Activated naive CD8-positive, alpha-beta T cell treated with anti-CD3 and anti-CD28 coated beads, Interleukin-2, amount 50 U/mL, for 24 hours (primary cell): ENCODE results near the gene ADAMTS17.

Experiments used
- ATAC-seq: fragments of 150-1000 bp; cut with Tn5 transposase; one replicate; pipeline ENCODE4 v1.10.0; 2021
- DNase-seq: peaks from one replicate; pipeline ENCODE4 v3.0.0; 2021
- H3K27ac Mint-ChIP-seq: one replicate; pipeline ENCODE4 v1.8.0; 2021; ENCODE audit warnings: mild to moderate bottlenecking, mixed read lengths
- H3K27me3 Mint-ChIP-seq: one replicate; pipeline ENCODE4 v1.8.0; 2021; ENCODE audit warnings: mixed read lengths
- H3K36me3 Mint-ChIP-seq: one replicate; pipeline ENCODE4 v1.8.0; 2021; ENCODE audit warnings: low read depth, mixed read lengths
- H3K4me1 Mint-ChIP-seq: one replicate; pipeline ENCODE4 v1.8.0; 2021; ENCODE audit warnings: mixed read lengths
- H3K4me3 Mint-ChIP-seq: one replicate; pipeline ENCODE4 v1.8.0; 2021; ENCODE audit warnings: mild to moderate bottlenecking, moderate library complexity, mixed read lengths
- H3K9me3 Mint-ChIP-seq: one replicate; pipeline ENCODE4 v1.8.0; 2021; ENCODE audit warnings: mixed read lengths

The ADAMTS17 gene

DNA sequence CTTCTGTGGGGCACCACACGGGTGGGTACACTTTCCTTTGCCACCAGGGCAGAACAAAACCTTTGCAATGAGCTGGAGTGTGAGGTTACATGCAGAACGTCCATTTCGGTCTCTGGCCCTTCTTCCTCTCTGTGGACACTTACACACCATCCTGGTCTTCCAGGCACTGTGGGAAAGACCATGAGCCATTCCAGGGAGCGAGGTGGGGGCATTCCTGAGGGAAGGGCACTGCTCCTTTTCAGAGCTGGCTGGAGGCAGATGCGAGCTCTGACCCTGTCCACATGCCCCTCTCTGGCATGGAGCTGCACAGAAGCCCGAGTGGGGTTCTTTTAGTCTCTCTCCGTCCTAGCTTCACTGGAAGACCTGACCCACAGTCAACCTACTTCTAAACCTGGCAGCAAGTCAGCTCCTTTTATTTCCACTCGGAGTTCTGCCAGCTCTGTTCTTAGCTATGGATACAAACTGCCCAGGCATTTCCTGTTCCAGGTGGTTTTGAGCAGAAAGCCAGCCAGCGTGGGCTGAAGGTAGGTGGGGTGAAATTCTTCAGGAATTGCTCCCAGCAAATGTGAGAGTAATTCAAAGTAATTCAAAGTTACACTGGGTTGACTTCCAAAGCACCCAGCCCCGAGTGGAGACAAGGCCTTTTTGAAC is 281.4 kb downstream of the ADAMTS17 start:
- Mint-ChIP-seq H3K36me3 (no peaks in the 10 kb centered on the region), H3K4me3 (no peak overlapping the region), H3K4me1 (no peaks in the 10 kb centered on the region), H3K27ac (no peak overlapping the region), H3K27me3 (no peaks in the 10 kb centered on the region), H3K9me3 (no peaks in the 10 kb centered on the region)
- DNase-seq (no peak), ATAC-seq (no peak)

GRCh38 chr15:100059521-100059920 is 282.3 kb downstream of the ADAMTS17 start:
- no peak overlapping the region for H3K4me3 Mint-ChIP-seq
- DNase-seq (no peak), ATAC-seq (no peak)

GRCh38 chr15:100059094-100059493 is 282.7 kb downstream of the ADAMTS17 start:
- Mint-ChIP-seq H3K9me3 (no peaks in the 10 kb centered on the region), H3K36me3 (no peaks in the 10 kb centered on the region), H3K27ac (no peak overlapping the region), H3K27me3 (no peaks in the 10 kb centered on the region), H3K4me3 (no peak overlapping the region), H3K4me1 (no peaks in the 10 kb centered on the region)
- DNase-seq (no peak), ATAC-seq (no peak)

More at GRCh38 chr15:100059521-100059920, 282.3 kb downstream of the ADAMTS17 start:
- no peaks in the 10 kb centered on the region for H3K27me3 Mint-ChIP-seq
- no peaks in the 10 kb centered on the region for H3K9me3 Mint-ChIP-seq
- no peak overlapping the region for H3K27ac Mint-ChIP-seq
- H3K36me3 Mint-ChIP-seq = no peaks in the 10 kb centered on the region
- H3K4me1 Mint-ChIP-seq = no peaks in the 10 kb centered on the region

DNA sequence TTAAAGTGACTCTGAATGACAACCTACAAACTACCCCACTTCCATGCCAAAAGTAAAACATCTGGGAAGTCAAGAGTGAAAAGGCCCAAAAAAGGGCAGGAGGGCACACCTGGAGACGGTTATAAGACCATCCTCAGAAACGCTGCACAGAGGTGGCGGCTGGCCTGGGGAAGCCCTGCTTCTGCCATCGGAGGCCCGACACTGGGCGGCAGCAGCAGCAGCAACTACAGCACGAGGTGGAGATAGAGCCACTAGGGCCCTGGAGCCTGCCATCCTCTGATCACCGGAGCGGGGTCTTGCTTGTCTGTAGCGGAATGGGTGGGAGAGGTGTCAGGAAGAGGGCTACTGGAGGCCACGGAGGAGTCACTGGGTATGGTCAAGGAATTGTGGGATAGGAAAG is 283.3 kb downstream of the ADAMTS17 start:
- Mint-ChIP-seq H3K4me3 (no peak overlapping the region), H3K27ac (no peak overlapping the region), H3K9me3 (no peaks in the 10 kb centered on the region), H3K4me1 (no peaks in the 10 kb centered on the region), H3K36me3 (no peaks in the 10 kb centered on the region), H3K27me3 (no peaks in the 10 kb centered on the region)
- no peak for ATAC-seq
- no peak for DNase-seq

DNA sequence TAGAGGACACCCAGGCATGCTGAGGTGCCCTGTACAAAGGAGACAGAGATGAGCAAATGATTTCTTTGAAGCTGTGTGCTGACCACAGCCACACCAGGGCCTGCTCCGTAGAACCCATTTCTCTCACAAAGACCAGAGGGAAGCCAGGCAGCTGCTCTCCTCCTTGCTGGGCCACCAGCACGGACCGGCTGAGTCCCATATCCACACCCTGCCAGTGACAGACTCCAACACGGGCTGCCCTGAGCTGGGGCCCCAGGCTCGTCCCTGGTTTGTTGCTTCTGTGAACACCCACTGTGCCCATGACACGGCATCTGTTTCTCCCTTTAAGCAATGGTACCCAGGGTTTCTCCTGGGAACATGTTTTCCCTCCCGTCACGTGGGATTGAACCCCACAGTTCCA is 284.5 kb downstream of the ADAMTS17 start:
- no peak for DNase-seq
- no peak for ATAC-seq
- Mint-ChIP-seq H3K9me3 (no peaks in the 10 kb centered on the region), H3K27me3 (no peaks in the 10 kb centered on the region), H3K4me1 (no peaks in the 10 kb centered on the region), H3K4me3 (no peak overlapping the region), H3K36me3 (no peaks in the 10 kb centered on the region), H3K27ac (no peak overlapping the region)

- DNase-seq (no peak), ATAC-seq (no peak)
- H3K27ac Mint-ChIP-seq = no peak overlapping the region
- H3K4me3 Mint-ChIP-seq = no peak overlapping the region
- no peaks in the 10 kb centered on the region for H3K36me3 Mint-ChIP-seq
- H3K27me3 Mint-ChIP-seq = no peaks in the 10 kb centered on the region
- H3K4me1 Mint-ChIP-seq = no peaks in the 10 kb centered on the region
- H3K9me3 Mint-ChIP-seq = no peaks in the 10 kb centered on the region
These were observed 285.2 kb downstream of the ADAMTS17 start for GRCh38 chr15:100056411-100057072.

DNA sequence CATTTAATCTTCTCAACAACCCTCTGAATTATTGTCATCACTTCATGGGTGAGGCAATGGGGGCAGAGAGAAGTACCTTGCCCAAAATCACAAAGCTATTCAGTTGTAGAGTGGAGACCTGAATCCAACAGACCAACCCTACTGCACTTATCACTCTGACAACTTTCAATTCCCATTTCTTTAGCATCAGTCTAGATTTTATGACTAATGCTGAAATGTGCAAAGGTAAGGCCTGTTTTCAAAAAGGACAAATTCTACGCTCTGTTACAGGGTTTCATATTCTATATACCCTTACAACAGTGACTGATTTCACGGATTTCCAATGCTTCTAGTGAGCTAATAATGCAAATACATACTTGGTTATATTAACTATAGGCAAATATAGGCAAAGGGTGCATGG is 286.0 kb downstream of the ADAMTS17 start:
- H3K27me3 Mint-ChIP-seq = no peaks in the 10 kb centered on the region
- no peak for DNase-seq
- H3K4me3 Mint-ChIP-seq = no peak overlapping the region
- ATAC-seq = no peak
- H3K9me3 Mint-ChIP-seq = no peaks in the 10 kb centered on the region
- H3K27ac Mint-ChIP-seq = no peak overlapping the region
- no peaks in the 10 kb centered on the region for H3K4me1 Mint-ChIP-seq
- H3K36me3 Mint-ChIP-seq = no peaks in the 10 kb centered on the region

DNA sequence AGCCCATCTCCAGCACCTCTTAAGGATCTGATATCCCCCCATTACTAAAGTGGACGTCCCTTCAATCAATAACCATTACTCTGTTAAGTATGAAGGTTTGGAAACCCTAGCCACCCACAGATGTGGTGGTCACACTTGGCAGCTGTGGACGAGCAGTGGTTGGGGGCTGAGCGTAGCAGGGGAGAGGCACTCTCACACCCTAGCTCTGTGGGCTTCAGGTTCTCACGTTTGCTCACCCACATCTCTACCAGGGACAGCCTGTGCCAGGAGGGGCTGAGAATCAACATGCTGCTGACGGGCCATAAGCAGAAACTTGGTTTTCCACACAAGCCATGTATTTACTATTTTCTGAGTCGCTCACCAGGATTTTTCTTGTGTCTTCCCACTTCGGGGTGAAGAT is 287.2 kb downstream of the ADAMTS17 start:
- Mint-ChIP-seq H3K27ac (no peak overlapping the region), H3K9me3 (no peaks in the 10 kb centered on the region), H3K4me1 (no peaks in the 10 kb centered on the region), H3K4me3 (no peak overlapping the region), H3K27me3 (no peaks in the 10 kb centered on the region), H3K36me3 (no peaks in the 10 kb centered on the region)
- ATAC-seq = no peak
- DNase-seq = no peak

- ATAC-seq (no peak), DNase-seq (no peak)
- Mint-ChIP-seq H3K27ac (no peak overlapping the region), H3K4me1 (no peaks in the 10 kb centered on the region), H3K36me3 (no peaks in the 10 kb centered on the region), H3K4me3 (no peak overlapping the region), H3K27me3 (no peaks in the 10 kb centered on the region), H3K9me3 (no peaks in the 10 kb centered on the region)
These were observed 288.2 kb downstream of the ADAMTS17 start for GRCh38 chr15:100053474-100054121.

DNA sequence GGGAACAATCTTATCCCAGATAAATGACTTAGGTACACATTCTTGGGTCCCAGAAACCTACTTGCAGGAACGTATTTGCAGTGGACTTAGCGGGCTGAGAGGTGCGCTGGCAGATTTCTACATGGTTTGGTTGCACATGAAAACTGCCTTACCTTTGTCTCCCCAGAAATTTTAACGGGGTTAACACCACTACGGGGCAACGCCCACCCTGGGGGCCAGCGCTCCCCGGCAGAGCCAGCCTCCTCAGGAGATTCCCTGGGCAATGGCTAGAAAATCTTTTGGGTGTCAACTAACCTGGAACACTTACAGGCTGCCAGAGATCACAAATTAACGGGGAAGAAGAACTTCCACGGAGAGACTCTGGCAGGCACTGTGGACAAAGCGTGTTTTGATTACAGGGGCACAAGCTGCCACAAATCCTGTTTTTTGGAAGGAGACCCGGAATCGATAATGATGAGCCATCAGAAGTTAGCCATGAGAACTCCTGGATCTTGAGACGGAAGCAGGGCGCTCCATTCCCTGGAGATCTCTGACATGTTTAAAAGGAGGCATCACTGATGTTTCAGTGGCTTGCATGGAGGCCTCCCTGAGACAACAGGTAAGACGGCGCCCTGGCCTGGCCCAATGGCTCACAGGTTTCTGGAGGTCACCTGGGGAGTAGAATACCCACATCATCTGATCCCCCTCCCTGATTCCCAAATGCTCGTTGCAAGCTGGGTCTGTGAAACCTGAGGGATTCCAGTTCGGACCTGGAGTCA is 288.9 kb downstream of the ADAMTS17 start:
- no peaks in the 10 kb centered on the region for H3K4me1 Mint-ChIP-seq
- no peak overlapping the region for H3K27ac Mint-ChIP-seq
- H3K27me3 Mint-ChIP-seq = no peaks in the 10 kb centered on the region
- H3K9me3 Mint-ChIP-seq = peaks cover 1% of the 10 kb centered on the region
- DNase-seq (no peak), ATAC-seq (no peak)
- peaks cover under 1% of the 10 kb centered on the region for H3K36me3 Mint-ChIP-seq
- H3K4me3 Mint-ChIP-seq = no peak overlapping the region

DNA sequence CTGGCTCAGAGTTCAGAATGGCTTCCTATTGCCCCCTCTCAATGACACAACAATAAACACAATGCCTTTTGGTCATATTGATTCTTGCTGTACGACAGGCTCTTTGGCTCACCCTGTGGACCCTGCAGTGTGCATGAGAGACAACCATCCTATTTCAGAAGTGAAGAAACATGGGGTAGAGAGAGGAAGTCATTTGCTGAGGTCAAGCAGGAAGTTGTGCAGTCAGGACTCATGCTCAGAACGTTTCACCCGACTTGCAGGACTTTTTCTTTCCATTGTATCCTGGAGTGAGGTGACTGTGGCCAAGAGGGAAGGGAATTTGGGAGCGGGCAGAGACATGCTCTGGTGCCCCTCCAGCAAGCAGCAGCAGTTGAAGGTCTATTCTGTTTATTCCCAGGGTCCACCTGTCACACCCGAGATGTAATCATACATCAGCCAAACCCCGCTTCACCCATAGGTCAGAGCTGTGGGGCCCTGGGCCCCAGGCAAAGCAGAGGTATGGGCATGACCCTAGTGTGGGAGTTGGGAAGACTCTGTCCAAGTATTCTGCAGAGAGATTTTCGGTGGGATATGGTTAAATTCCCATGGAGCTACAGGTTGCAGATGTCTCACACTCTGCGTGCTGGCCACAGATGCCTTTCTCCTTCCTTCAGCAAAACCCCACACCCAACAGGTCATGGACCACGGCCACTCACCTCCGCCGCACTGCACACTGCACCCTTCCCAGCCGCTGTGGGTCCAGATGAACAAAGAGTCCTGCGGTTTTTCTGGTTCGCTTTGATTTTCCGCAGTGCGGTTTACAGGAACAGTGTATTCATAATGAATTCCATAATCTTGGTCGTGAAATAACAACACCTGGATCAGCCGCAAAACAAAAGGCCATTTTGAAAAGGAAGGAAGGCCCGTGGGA is 290.6 kb downstream of the ADAMTS17 start:
- peaks cover 9% of the 10 kb centered on the region for H3K36me3 Mint-ChIP-seq
- peaks cover 8% of the 10 kb centered on the region for H3K9me3 Mint-ChIP-seq
- H3K27me3 Mint-ChIP-seq = no peaks in the 10 kb centered on the region
- no peak for ATAC-seq
- H3K4me3 Mint-ChIP-seq = no peak overlapping the region
- H3K4me1 Mint-ChIP-seq = no peaks in the 10 kb centered on the region
- no peak overlapping the region for H3K27ac Mint-ChIP-seq
- no peak for DNase-seq

DNA sequence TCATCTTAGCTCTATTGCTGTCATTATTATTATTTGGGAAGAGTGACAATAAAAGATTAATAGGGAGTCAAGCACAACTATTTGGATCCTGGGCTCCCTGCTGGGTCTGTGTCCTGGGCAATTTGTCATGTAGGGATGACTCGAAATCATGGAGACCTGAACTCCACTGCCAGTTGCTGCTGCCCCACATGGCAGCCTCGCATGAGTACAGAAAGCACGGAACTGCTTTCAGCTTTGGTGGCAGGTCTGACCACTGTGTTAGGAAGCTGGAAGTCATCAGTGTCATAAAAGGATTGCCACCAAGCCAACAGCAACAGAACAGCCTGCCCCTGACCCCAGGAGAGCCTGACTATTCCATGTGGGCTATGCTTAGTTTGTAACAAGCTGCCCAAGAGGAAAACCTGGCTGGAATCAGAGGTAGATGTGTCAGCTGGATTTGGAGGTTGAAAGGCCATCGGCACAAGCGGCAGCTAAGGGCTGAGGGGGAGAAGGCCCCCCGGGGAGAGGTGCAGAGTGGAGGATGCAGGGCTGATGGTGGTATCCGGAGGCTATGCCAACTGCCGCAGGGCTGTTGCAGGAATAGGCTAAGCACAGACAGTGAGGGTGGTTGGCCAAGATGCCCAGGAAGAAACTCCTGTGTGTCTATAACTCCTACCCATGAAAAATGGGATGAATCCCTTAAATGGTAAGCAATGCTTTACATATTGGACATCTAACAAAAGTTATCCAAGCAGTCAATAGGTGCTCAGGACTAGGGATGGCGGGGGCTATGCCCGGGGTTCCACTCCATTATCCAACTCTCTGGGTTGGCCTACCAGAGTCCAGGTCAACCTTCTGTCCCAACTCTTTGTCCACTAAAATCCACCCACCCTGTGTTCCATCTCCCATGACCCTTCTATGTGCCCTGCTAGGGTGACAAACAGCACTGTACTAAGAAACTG is 291.6 kb downstream of the ADAMTS17 start:
- Mint-ChIP-seq H3K4me1 (no peaks in the 10 kb centered on the region), H3K9me3 (peaks cover 8% of the 10 kb centered on the region), H3K27me3 (no peaks in the 10 kb centered on the region), H3K36me3 (peaks cover 9% of the 10 kb centered on the region), H3K4me3 (no peak overlapping the region), H3K27ac (no peak overlapping the region)
- no peak for ATAC-seq
- DNase-seq = no peak

DNA sequence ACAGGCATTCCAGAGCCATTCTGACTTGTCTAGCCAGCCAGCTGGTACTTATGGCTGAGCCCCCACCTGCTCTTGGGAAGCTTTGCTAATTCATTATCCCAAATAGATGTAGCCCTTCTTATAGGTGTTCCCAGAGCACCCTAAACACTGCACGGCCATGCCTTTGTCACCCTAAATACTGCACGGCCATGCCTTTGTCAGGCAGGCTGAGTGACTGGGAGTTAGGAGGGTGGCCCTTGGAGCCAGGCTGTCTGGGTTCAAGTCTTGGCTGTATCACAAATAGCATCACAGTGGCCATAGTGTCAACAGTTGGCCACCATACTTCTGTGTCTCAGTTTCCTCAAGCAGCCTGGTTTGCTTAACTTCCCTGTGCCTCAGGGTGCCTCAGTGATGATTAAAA is 292.3 kb downstream of the ADAMTS17 start:
- ATAC-seq (no peak), DNase-seq (no peak)
- Mint-ChIP-seq H3K9me3 (peaks cover 8% of the 10 kb centered on the region), H3K4me3 (no peak overlapping the region), H3K27ac (no peak overlapping the region), H3K4me1 (no peaks in the 10 kb centered on the region), H3K36me3 (peaks cover 9% of the 10 kb centered on the region), H3K27me3 (no peaks in the 10 kb centered on the region)
